Vagina (tissue), 2 donors: ENCODE data around the gene DGKI. TPM values are rescaled to one million over a fixed set of nuclear protein-coding genes. Genes with fewer than 3 reads are reported as not detected.

Source experiments
- DNase-seq, 2 donors: peaks; one replicate each; pipeline ENCODE4 v3.0.0-alpha.2; 2017; ENCODE audit errors: extremely low spot score in 2 of 2
- H3K27ac ChIP-seq: fragments of 200-600 bp; sonication (generic); one replicate; pipeline ENCODE4 v1.5.1; 2019
- H3K27me3 ChIP-seq: fragments of 200-600 bp; sonication (generic); one replicate; pipeline ENCODE4 v1.5.1; 2019
- H3K36me3 ChIP-seq, 2 donors: fragments of 200-600 bp; sonication (generic); one replicate each; pipeline ENCODE4 v1.5.1; 2017 to 2019
- H3K4me1 ChIP-seq: fragments of 200-600 bp; sonication (generic); one replicate; pipeline ENCODE4 v1.5.1; 2019
- H3K4me3 ChIP-seq, 2 donors: fragments of 200-600 bp; sonication (generic); 1 replicate in 1 of 2; 2 replicates in 1 of 2; pipeline ENCODE4 v1.5.1; 2016 to 2019
- H3K9me3 ChIP-seq: fragments of 200-600 bp; sonication (generic); one replicate; pipeline ENCODE4 v1.5.1; 2019
- POLR2A ChIP-seq, 2 donors: fragments of 450-650 bp; IDR thresholded peaks; one replicate each; pipeline ENCODE4 v1.6.1; 2017; ENCODE audit warnings: antibody characterized with exemption in 2 of 2, mild to moderate bottlenecking in 2 of 2, moderate library complexity in 2 of 2
- POLR2AphosphoS5 ChIP-seq, 2 donors: sonication (generic); formaldehyde crosslinking; IDR thresholded peaks; one replicate each; pipeline ENCODE4 v1.9.0; 2017; ENCODE audit warnings: antibody characterized with exemption in 2 of 2, mild to moderate bottlenecking in 2 of 2, low read depth in 1 of 2; ENCODE audit not compliant: insufficient read depth in 1 of 2
- intact Hi-C: fragments of 100-400 bp; cut with DNase I; formaldehyde crosslinking; loops from one replicate; pipeline ENCODE4 v1.15.1; 2023
- total RNA-seq: library from RNA; depleted of rRNA; stranded (reverse); fragments of >200 nt; gene quantifications from one replicate; pipeline ENCODE4 v1.2.3, GENCODE V29; 2016
- TF ChIP-seq, protein P1 (sequence below), 3 experiments: fragments of 450-650 bp in 2 of 3; fragments of 200-600 bp in 1 of 3; sonication (generic) in 1 of 3; IDR thresholded peaks; one replicate each; pipeline ENCODE4 v1.5.1; 2017 to 2019; ENCODE audit warnings: antibody characterized with exemption in 3 of 3, mild to moderate bottlenecking in 2 of 3, moderate library complexity in 2 of 3

DGKI gene
- total RNA-seq, 1 donor from 2014 or later: 1.2 TPM

DNA sequence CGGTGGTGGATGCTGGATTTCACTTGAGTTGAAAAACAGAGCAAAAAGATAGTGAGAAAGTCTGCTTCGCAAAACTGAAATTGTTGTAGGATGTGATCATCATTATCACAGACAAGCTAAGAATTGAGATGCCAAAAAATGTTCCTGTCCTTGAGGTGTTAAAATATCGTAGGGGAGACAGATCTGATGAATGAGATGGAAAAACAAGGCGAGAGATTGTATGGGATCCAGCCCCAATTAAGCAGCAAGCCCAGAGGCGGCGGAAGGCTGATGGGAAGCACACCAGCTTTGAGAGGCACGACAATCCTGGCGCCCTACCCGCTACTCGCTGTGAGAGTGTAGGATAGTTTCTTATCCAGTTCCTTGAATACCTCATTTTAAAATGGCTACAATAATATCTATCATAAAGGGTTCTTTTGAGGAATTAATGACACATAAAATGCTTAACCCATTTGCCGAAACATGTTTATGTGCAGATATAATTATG, 372.2 kb downstream of the DGKI start:
- no peak overlapping the region for H3K27ac ChIP-seq
- no peak for DNase-seq
- intact Hi-C loops: no loop called here
- no peaks in the 10 kb centered on the region for H3K9me3 ChIP-seq
- TF ChIP-seq, protein P1, sequence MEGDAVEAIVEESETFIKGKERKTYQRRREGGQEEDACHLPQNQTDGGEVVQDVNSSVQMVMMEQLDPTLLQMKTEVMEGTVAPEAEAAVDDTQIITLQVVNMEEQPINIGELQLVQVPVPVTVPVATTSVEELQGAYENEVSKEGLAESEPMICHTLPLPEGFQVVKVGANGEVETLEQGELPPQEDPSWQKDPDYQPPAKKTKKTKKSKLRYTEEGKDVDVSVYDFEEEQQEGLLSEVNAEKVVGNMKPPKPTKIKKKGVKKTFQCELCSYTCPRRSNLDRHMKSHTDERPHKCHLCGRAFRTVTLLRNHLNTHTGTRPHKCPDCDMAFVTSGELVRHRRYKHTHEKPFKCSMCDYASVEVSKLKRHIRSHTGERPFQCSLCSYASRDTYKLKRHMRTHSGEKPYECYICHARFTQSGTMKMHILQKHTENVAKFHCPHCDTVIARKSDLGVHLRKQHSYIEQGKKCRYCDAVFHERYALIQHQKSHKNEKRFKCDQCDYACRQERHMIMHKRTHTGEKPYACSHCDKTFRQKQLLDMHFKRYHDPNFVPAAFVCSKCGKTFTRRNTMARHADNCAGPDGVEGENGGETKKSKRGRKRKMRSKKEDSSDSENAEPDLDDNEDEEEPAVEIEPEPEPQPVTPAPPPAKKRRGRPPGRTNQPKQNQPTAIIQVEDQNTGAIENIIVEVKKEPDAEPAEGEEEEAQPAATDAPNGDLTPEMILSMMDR (IDR thresholded peaks at IDR 0.05): no peak
- TF ChIP-seq POLR2AphosphoS5 (IDR thresholded peaks at IDR 0.05; ENCODE audit: insufficient read depth in 1 of 2, low read depth in 1 of 2) (no peak), POLR2A (IDR thresholded peaks at IDR 0.05) (no peak)
- H3K4me1 ChIP-seq: no peaks in the 10 kb centered on the region
- no peak overlapping the region for H3K4me3 ChIP-seq
- H3K36me3 ChIP-seq: no peaks in the 10 kb centered on the region
- H3K27me3 ChIP-seq: no peaks in the 10 kb centered on the region

DNA sequence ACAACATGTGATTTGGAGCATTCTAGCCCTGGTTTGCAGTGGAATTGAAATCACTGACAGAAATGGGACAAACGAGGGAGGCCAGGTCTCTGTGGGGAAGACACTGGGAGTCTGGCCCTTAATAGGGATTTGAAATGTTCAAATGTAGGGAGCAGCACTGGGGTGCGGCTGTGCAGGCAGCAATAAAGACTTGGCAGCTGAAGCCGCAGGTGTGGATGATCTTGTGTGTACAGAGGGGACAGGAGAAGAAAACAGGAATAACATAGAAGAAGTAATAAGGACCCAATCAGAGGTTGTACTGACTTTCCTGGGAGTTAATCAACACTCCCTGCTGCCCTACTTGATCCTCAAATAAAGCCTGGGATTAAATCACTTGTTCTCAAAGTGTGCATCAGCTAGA, 375.6 kb downstream of the DGKI start:
- no peaks in the 10 kb centered on the region for H3K27me3 ChIP-seq
- H3K4me1 ChIP-seq: no peaks in the 10 kb centered on the region
- H3K4me3 ChIP-seq: no peak overlapping the region
- H3K36me3 ChIP-seq: no peaks in the 10 kb centered on the region
- intact Hi-C loops: no loop called here
- H3K27ac ChIP-seq: no peak overlapping the region
- H3K9me3 ChIP-seq: no peaks in the 10 kb centered on the region
- TF ChIP-seq POLR2A (IDR thresholded peaks at IDR 0.05): no peak
- TF ChIP-seq, protein P1 (IDR thresholded peaks at IDR 0.05): no peak
- TF ChIP-seq POLR2AphosphoS5 (IDR thresholded peaks at IDR 0.05; ENCODE audit: insufficient read depth in 1 of 2, low read depth in 1 of 2): no peak
- no peak for DNase-seq

DNA sequence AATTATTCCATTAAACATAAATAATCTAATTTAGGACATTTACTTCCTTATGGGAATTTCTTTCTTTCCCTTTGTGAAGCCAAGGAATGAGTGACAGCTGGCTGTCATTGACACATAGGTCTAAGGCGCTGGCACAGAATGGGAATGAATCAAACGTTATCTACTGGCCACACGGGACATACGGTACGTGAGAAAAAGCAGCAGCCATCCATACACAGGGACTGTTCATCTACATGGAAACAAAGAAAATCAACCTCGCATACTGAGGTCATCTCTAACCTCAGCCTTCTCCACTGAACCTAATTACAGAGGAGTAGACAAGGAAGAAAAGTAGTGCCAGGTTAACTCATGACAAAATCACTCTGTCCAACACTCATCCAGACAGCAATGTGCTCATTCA, 376.9 kb downstream of the DGKI start:
- Histone ChIP-seq H3K4me3 (no peak overlapping the region), H3K4me1 (no peaks in the 10 kb centered on the region), H3K9me3 (no peaks in the 10 kb centered on the region), H3K27ac (no peak overlapping the region), H3K27me3 (no peaks in the 10 kb centered on the region), H3K36me3 (no peaks in the 10 kb centered on the region)
- intact Hi-C loops: no loop called here
- no peak for DNase-seq
- no peak for TF ChIP-seq POLR2AphosphoS5 (IDR thresholded peaks at IDR 0.05; ENCODE audit: insufficient read depth in 1 of 2, low read depth in 1 of 2)
- TF ChIP-seq, protein P1 (IDR thresholded peaks at IDR 0.05): no peak
- TF ChIP-seq POLR2A (IDR thresholded peaks at IDR 0.05): no peak

DNA sequence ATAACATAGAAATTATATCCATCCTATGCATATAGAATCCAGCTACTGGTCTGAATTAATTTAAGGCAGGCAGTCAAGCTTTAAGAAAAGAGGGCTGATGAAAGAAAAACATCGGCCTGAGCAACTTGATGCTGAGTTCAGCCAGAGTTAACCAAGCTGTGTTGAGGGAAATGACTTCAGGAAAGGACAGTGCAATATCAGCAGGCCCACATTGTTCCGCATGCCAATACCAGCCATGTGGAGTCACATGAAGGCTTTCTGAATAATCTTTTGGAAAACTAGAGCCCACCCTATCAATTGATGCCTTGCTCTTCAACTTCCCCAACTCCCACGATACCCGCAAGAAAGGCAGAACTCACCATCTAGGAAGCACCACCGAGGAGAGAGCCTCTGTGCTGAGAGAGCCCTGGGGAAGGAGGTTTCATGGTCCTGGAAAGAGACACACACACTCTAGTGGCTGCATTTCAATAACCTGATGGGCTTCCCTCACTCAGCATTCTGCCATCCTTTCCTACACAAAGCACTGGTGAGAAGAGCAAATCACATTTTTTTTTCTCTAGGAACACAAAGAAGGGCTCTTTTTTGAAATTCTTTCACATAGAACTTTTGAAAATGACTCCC, 377.5 kb downstream of the DGKI start:
- no peaks in the 10 kb centered on the region for H3K27me3 ChIP-seq
- no peaks in the 10 kb centered on the region for H3K36me3 ChIP-seq
- intact Hi-C loops: no loop called here
- TF ChIP-seq POLR2AphosphoS5 (IDR thresholded peaks at IDR 0.05; ENCODE audit: insufficient read depth in 1 of 2, low read depth in 1 of 2): no peak
- TF ChIP-seq, protein P1 (IDR thresholded peaks at IDR 0.05): no peak
- no peak overlapping the region for H3K4me3 ChIP-seq
- no peak for DNase-seq
- H3K9me3 ChIP-seq: no peaks in the 10 kb centered on the region
- H3K27ac ChIP-seq: no peak overlapping the region
- H3K4me1 ChIP-seq: no peaks in the 10 kb centered on the region

DNA sequence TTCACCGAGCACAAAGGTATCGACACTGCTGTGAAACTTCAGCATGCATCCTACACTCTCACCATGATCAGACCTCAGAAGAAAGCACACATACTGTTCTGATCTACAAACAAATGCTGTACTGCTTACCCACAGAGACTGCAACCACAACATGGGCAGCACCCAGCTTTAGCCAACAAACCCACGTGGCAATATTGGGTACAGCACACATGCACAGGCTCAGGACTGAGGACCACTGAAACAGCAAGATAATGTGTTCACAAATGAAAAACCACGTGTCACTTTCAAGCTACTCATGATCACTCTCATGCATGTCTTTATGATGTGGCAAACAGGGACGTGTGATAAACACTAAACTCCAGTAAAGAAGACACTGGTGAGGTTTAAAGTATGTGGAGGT, 383.9 kb downstream of the DGKI start:
- no peak overlapping the region for H3K27ac ChIP-seq
- intact Hi-C loops: no loop called here
- TF ChIP-seq POLR2A (IDR thresholded peaks at IDR 0.05) (no peak), POLR2AphosphoS5 (IDR thresholded peaks at IDR 0.05; ENCODE audit: insufficient read depth in 1 of 2, low read depth in 1 of 2) (no peak)
- TF ChIP-seq, protein P1 (IDR thresholded peaks at IDR 0.05): no peak
- no peaks in the 10 kb centered on the region for H3K27me3 ChIP-seq
- no peak overlapping the region for H3K4me3 ChIP-seq
- no peaks in the 10 kb centered on the region for H3K9me3 ChIP-seq
- H3K36me3 ChIP-seq: no peaks in the 10 kb centered on the region
- no peaks in the 10 kb centered on the region for H3K4me1 ChIP-seq
- no peak for DNase-seq
